Panc1 (cell line): ENCODE data around the gene SGCG. TPM values are rescaled to one million over a fixed set of nuclear protein-coding genes. Genes with fewer than 3 reads are reported as not detected.

Experiments used
- ATAC-seq: fragments of 200-7000 bp; cut with Tn5 transposase; 2 replicates; pipeline ENCODE4 v1.9.1; 2020; ENCODE audit warnings: mild to moderate bottlenecking, moderate library complexity
- BruUV-seq: library from RNA; stranded (reverse); fragments of 400-500 nt; replicated peaks from 2 replicates; lab custom pipeline; 2021; lab: Mats Ljungman, UMichigan
- CTCF ChIA-PET: fragments of 300-600 bp; sonication (Branson Sonifier 250); formaldehyde crosslinking; loops from one replicate; lab custom pipeline; 2022; ENCODE audit warnings: antibody characterized with exemption; lab: Charles Lee
- POLR2A ChIA-PET: fragments of 300-600 bp; sonication (Branson Sonifier 250); formaldehyde crosslinking; loops from one replicate; lab custom pipeline; 2022; ENCODE audit warnings: antibody characterized with exemption; lab: Charles Lee
- DNase-seq: peaks from one replicate; pipeline ENCODE4 v3.0.0-alpha.2; 2010; ENCODE audit warnings: low read depth, low spot score
- H3K27ac ChIP-seq: 2 replicates; pipeline ENCODE4 v1.5.1; 2011; ENCODE audit warnings: mild to moderate bottlenecking, low read length, inconsistent platforms
- H3K27me3 ChIP-seq: fragments of 200-500 bp; sonication (Bioruptor generic); 2 replicates; pipeline ENCODE4 v1.6.0; 2014; ENCODE audit warnings: low read length, inconsistent platforms; ENCODE audit not compliant: control insufficient read depth, insufficient read depth
- H3K36me3 ChIP-seq: fragments of 200-500 bp; sonication (Bioruptor generic); 2 replicates; pipeline ENCODE4 v1.5.1; 2014; ENCODE audit warnings: inconsistent platforms, mild to moderate bottlenecking, low read length, moderate library complexity; ENCODE audit not compliant: control insufficient read depth, insufficient read depth
- H3K4me1 ChIP-seq: 2 replicates; pipeline ENCODE4 v1.5.1; 2011; ENCODE audit warnings: inconsistent platforms, mild to moderate bottlenecking, low read length, moderate library complexity; ENCODE audit not compliant: control insufficient read depth, insufficient read depth
- H3K4me3 ChIP-seq, 2 experiments: 2 replicates each; pipeline ENCODE4 v1.5.1; 2011 to 2012; ENCODE audit warnings: low read depth in 2 of 2, low read length in 2 of 2, mild to moderate bottlenecking in 2 of 2, inconsistent platforms in 1 of 2, moderate library complexity in 1 of 2
- H3K9me3 ChIP-seq: fragments of 200-500 bp; sonication (Bioruptor generic); 2 replicates; pipeline ENCODE4 v1.5.1; 2014; ENCODE audit warnings: low read depth, mild to moderate bottlenecking, inconsistent platforms, low read length, moderate library complexity; ENCODE audit not compliant: control insufficient read depth, insufficient read depth
- CTCF ChIP-seq: fragments of 450-650 bp; IDR thresholded peaks from 2 replicates; pipeline ENCODE4 v1.5.1; 2017; ENCODE audit warnings: mild to moderate bottlenecking
- POLR2AphosphoS5 ChIP-seq: IDR thresholded peaks from 2 replicates; pipeline ENCODE4 v1.6.1; 2012; ENCODE audit warnings: mild to moderate bottlenecking, low read depth, low read length, moderate library complexity
- REST ChIP-seq, 2 experiments: IDR thresholded peaks; 2 replicates each; pipeline ENCODE4 v1.6.1; 2011 to 2012; ENCODE audit warnings: low read depth in 2 of 2, control low read depth in 1 of 2, low read length in 1 of 2, mild to moderate bottlenecking in 1 of 2, moderate library complexity in 1 of 2; ENCODE audit not compliant: insufficient read depth in 1 of 2
- SIN3A ChIP-seq: IDR thresholded peaks from 2 replicates; pipeline ENCODE4 v1.6.1; 2012; ENCODE audit warnings: low read depth, mild to moderate bottlenecking, low read length, moderate library complexity, borderline replicate concordance; ENCODE audit not compliant: insufficient read depth
- TCF7L2 ChIP-seq: IDR thresholded peaks from 2 replicates; pipeline ENCODE4 v1.6.1; 2011; ENCODE audit warnings: mild to moderate bottlenecking, low read depth, low read length, inconsistent platforms
- in situ Hi-C: cut with HindIII; loops from 2 replicates; pipeline ENCODE4 v1.10.0; 2016; ENCODE audit warnings: low sequenced_read_pairs, low pct_unique_long_range_greater_than_20kb
- intact Hi-C: fragments of 100-400 bp; cut with micrococcal nuclease; formaldehyde crosslinking; loops from one replicate; pipeline ENCODE4 v1.10.0; 2022; ENCODE audit not compliant: unreplicated experiment
- total RNA-seq: library from RNA; stranded (reverse); gene quantifications from one replicate; pipeline ENCODE4 v1.2.1, GENCODE V29; 2021; ENCODE audit not compliant: unreplicated experiment

The SGCG gene
- total RNA-seq, 1 experiment from 2014 or later, result not detected

GRCh38 chr13:23321535-23322241 is 140.9 kb downstream of the SGCG start:
- H3K27me3 ChIP-seq, result no peaks in the 10 kb centered on the region
- H3K4me1 ChIP-seq, result peaks cover 4% of the 10 kb centered on the region; the same call in 1 of the 2 replicates
- no peaks in the 10 kb centered on the region for H3K9me3 ChIP-seq
- no peaks in the 10 kb centered on the region for H3K36me3 ChIP-seq
- TF ChIP-seq POLR2AphosphoS5 (no peak), REST (IDR thresholded peaks at IDR 0.05; ENCODE audit: insufficient read depth in 1 of 2, low read depth in 2 of 2, low read length in 1 of 2) (no peak), TCF7L2 (no peak), CTCF (no peak), SIN3A (no peak)
- CTCF ChIA-PET, result interaction anchor here (0.6 to 0.8 kb wide), 2 partner anchors 520 to 839 kb away, joined by 3 to 6 read pairs; no protein-coding TSS in a partner anchor
- in situ Hi-C loops (no loop called here), intact Hi-C loops (no loop called here)
- DNase-seq (peak; percentile 69), ATAC-seq (peak; percentile 95)
- POLR2A ChIA-PET, result no interaction called here
- BruUV-seq, result no TSS peak
- H3K4me3 ChIP-seq, result peak overlapping the region; percentile 7 to 26; a peak in 2 of 4 replicates
- H3K27ac ChIP-seq, result no peak overlapping the region

- no peak overlapping the region for H3K27ac ChIP-seq
- in situ Hi-C loops, result no loop called here
- no peak for TF ChIP-seq CTCF
- TF ChIP-seq POLR2AphosphoS5, result no peak
- no peak for TF ChIP-seq TCF7L2
- TF ChIP-seq REST (IDR thresholded peaks at IDR 0.05; ENCODE audit: insufficient read depth in 1 of 2, low read depth in 2 of 2, low read length in 1 of 2), result no peak
- TF ChIP-seq SIN3A, result no peak
- no peaks in the 10 kb centered on the region for H3K9me3 ChIP-seq
- CTCF ChIA-PET, result interaction anchor here (0.6 kb wide), 1 partner anchor 838 kb away, joined by 3 read pairs; no protein-coding TSS in a partner anchor
- ATAC-seq (no peak), DNase-seq (no peak)
- H3K27me3 ChIP-seq, result no peaks in the 10 kb centered on the region
- intact Hi-C loops, result no loop called here
- H3K4me3 ChIP-seq, result no peak overlapping the region
- no peaks in the 10 kb centered on the region for H3K36me3 ChIP-seq
- BruUV-seq, result no TSS peak
- H3K4me1 ChIP-seq, result peaks cover 4% of the 10 kb centered on the region
- POLR2A ChIA-PET, result no interaction called here
Observed at GRCh38 chr13:23322353-23323336, 141.9 kb downstream of the SGCG start.
